Measurements from ENCODE around the gene OR52B2. TPM values are rescaled to one million over a fixed set of nuclear protein-coding genes. Genes with fewer than 3 reads are reported as not detected.

The OR52B2 gene
- total RNA-seq, 2 donors from 2014 or later = not detected

GRCh38 chr11:6132431-6132830, 37.7 kb downstream of the OR52B2 start:
- Mint-ChIP-seq H3K27ac (no peak overlapping the region), H3K27me3 (ENCODE audit: low read depth) (no peaks in the 10 kb centered on the region), H3K9me3 (no peaks in the 10 kb centered on the region), H3K4me3 (no peak overlapping the region), H3K36me3 (ENCODE audit: insufficient read depth in 2 of 2) (no peaks in the 10 kb centered on the region), H3K4me1 (ENCODE audit: low read depth) (no peaks in the 10 kb centered on the region)
- ATAC-seq (replicated peaks in 1 of 2) (no peak), DNase-seq (no peak)

GRCh38 chr11:6129635-6130034, 40.5 kb downstream of the OR52B2 start:
- H3K27me3 Mint-ChIP-seq (ENCODE audit: low read depth) = no peaks in the 10 kb centered on the region
- no peak overlapping the region for H3K27ac Mint-ChIP-seq
- H3K9me3 Mint-ChIP-seq = no peaks in the 10 kb centered on the region
- no peak for ATAC-seq (replicated peaks in 1 of 2)
- no peak for DNase-seq
- no peaks in the 10 kb centered on the region for H3K36me3 Mint-ChIP-seq (ENCODE audit: insufficient read depth in 2 of 2)
- H3K4me3 Mint-ChIP-seq = no peak overlapping the region
- no peaks in the 10 kb centered on the region for H3K4me1 Mint-ChIP-seq (ENCODE audit: low read depth)

DNA sequence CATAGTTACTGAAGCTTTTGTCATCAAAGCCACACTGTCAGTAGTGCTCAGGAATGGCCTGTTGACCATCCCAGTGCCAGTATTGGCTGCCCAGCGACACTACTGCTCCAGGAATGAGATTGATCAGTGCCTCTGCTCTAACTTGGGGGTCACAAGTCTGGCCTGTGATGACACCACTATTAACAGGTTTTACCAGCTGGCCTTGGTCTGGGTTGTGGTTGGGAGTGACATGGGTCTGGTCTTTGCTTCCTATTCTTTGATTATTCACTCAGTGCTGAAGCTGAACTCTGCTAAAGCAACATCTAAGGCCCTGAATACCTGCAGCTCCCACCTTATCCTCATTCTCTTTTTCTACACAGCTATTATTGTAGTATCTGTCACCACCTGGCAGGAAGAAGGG, 41.1 kb downstream of the OR52B2 start:
- no peaks in the 10 kb centered on the region for H3K9me3 Mint-ChIP-seq
- H3K36me3 Mint-ChIP-seq (ENCODE audit: insufficient read depth in 2 of 2) = no peaks in the 10 kb centered on the region
- DNase-seq (no peak), ATAC-seq (replicated peaks in 1 of 2) (no peak)
- no peaks in the 10 kb centered on the region for H3K4me1 Mint-ChIP-seq (ENCODE audit: low read depth)
- H3K27me3 Mint-ChIP-seq (ENCODE audit: low read depth) = peaks cover 3% of the 10 kb centered on the region
- H3K4me3 Mint-ChIP-seq = no peak overlapping the region
- no peak overlapping the region for H3K27ac Mint-ChIP-seq

DNA sequence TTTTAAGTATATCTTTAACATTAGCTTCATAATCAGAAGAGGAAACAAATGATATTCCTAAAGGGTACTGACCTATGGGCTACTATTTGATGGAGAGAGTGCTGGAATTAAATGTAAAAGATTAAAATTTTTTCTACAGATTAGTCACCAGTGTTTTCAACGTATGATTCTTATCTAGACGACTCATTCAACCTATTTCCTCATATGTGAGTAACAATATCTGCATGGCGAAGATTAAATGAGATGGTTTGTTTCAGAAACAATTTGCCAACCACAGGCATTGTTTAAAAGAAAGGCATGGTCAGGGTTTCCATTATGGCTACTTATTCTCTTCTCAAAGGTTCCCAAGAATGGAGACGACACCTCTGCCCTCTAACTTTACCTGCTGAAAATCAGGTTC, 42.2 kb downstream of the OR52B2 start:
- H3K4me3 Mint-ChIP-seq = no peak overlapping the region
- ATAC-seq (replicated peaks in 1 of 2) = peak; percentile 34 to 58
- DNase-seq = no peak
- no peak overlapping the region for H3K27ac Mint-ChIP-seq
- H3K4me1 Mint-ChIP-seq (ENCODE audit: low read depth) = no peaks in the 10 kb centered on the region
- no peaks in the 10 kb centered on the region for H3K36me3 Mint-ChIP-seq (ENCODE audit: insufficient read depth in 2 of 2)
- H3K27me3 Mint-ChIP-seq (ENCODE audit: low read depth) = peaks cover 5% of the 10 kb centered on the region
- H3K9me3 Mint-ChIP-seq = no peaks in the 10 kb centered on the region

- DNase-seq (no peak), ATAC-seq (replicated peaks in 1 of 2) (no peak)
- Mint-ChIP-seq H3K4me1 (ENCODE audit: low read depth) (no peaks in the 10 kb centered on the region), H3K4me3 (no peak overlapping the region), H3K9me3 (no peaks in the 10 kb centered on the region), H3K27me3 (ENCODE audit: low read depth) (peaks cover 5% of the 10 kb centered on the region), H3K27ac (no peak overlapping the region), H3K36me3 (ENCODE audit: insufficient read depth in 2 of 2) (no peaks in the 10 kb centered on the region)
Observed at GRCh38 chr11:6124245-6124644, 45.9 kb downstream of the OR52B2 start.

Other genes starting within 250 kb of the OR52B2 start
- not detected for gene OR56A3, start 228.1 kb downstream of the OR52B2 start, total RNA-seq
- gene OR56A5, start 201.8 kb downstream of the OR52B2 start, total RNA-seq = not detected
- gene OR52L1, start 183.3 kb downstream of the OR52B2 start, total RNA-seq = not detected
- gene OR56A4, start 163.4 kb downstream of the OR52B2 start, total RNA-seq = not detected
- not detected for gene OR56A1, start 139.6 kb downstream of the OR52B2 start, total RNA-seq
- not detected for gene OR56B4, start 62.6 kb downstream of the OR52B2 start, total RNA-seq
- not detected for gene OR52W1, start 28.9 kb upstream of the OR52B2 start, total RNA-seq
- gene C11orf42, start 35.2 kb upstream of the OR52B2 start, total RNA-seq = not detected
- 10 to 100 TPM; 22.8 to 26.8 TPM for gene FHIP1B, start 64.3 kb upstream of the OR52B2 start, total RNA-seq
- gene CNGA4, start 68.8 kb upstream of the OR52B2 start, total RNA-seq = under 1 TPM; 0.29 to 0.46 TPM
- gene CCKBR, start 89.5 kb upstream of the OR52B2 start, total RNA-seq = not detected
- 10 to 100 TPM; 12.0 to 15.1 TPM for gene CAVIN3, start 150.2 kb upstream of the OR52B2 start, total RNA-seq
- 10 to 100 TPM; 21.7 to 25.9 TPM for gene SMPD1, start 220.1 kb upstream of the OR52B2 start, total RNA-seq
- gene APBB1, start 248.8 kb upstream of the OR52B2 start, total RNA-seq = 10 to 100 TPM; 42.0 to 63.8 TPM